CD4-positive, alpha-beta T cell (primary cell): ENCODE data around the gene CDK9. TPM values are rescaled to one million over a fixed set of nuclear protein-coding genes. Genes with fewer than 3 reads are reported as not detected.

Experiments used
- ATAC-seq: fragments of 200-7000 bp; cut with Tn5 transposase; one replicate; pipeline ENCODE4 v1.10.0; 2022; ENCODE audit warnings: mild to moderate bottlenecking; ENCODE audit not compliant: poor library complexity
- CTCF ChIA-PET: fragments of 350-600 bp; sonication (Branson Sonifier 250); formaldehyde crosslinking; loops from one replicate; lab custom pipeline; 2021; ENCODE audit warnings: antibody characterized with exemption, inconsistent platforms; lab: Charles Lee
- POLR2A ChIA-PET: fragments of 350-600 bp; sonication (Branson Sonifier 250); formaldehyde crosslinking; loops from one replicate; lab custom pipeline; 2021; ENCODE audit warnings: antibody characterized with exemption, inconsistent platforms; lab: Charles Lee
- DNase-seq, 14 experiments: peaks; one replicate each; pipeline ENCODE4 v3.0.0-alpha.2; 2013 to 2020; ENCODE audit warnings: mixed read lengths in 2 of 14
- H3K27ac ChIP-seq, 2 donors: one replicate each; pipeline versions ENCODE4 v1.5.1 to v1.7.0; 2013; ENCODE audit warnings: low read length in 2 of 2, low read depth in 1 of 2, mild to moderate bottlenecking in 1 of 2
- H3K27me3 ChIP-seq, 2 experiments: 1 replicate in 1 of 2; 2 replicates in 1 of 2; pipeline versions ENCODE4 v1.6.1 to v1.7.0; 2013; ENCODE audit warnings: low read length in 2 of 2, control low read depth in 1 of 2, mild to moderate bottlenecking in 1 of 2, moderate library complexity in 1 of 2; ENCODE audit not compliant: insufficient read depth in 2 of 2, control insufficient read depth in 1 of 2
- H3K36me3 ChIP-seq: one replicate; pipeline ENCODE4 v1.6.1; 2013; ENCODE audit warnings: low read length, control low read depth; ENCODE audit not compliant: insufficient read depth
- H3K4me1 ChIP-seq: one replicate; pipeline ENCODE4 v1.6.1; 2013; ENCODE audit warnings: low read length, control low read depth; ENCODE audit not compliant: insufficient read depth
- H3K4me3 ChIP-seq: one replicate; pipeline ENCODE4 v1.5.1; 2013; ENCODE audit warnings: mild to moderate bottlenecking, low read length, moderate library complexity
- H3K9me3 ChIP-seq, 2 experiments: 1 replicate in 1 of 2; 2 replicates in 1 of 2; pipeline versions ENCODE4 v1.6.1 to v1.7.0; 2013; ENCODE audit warnings: low read length in 2 of 2, mild to moderate bottlenecking in 2 of 2, control low read depth in 1 of 2, moderate library complexity in 1 of 2; ENCODE audit not compliant: control insufficient read depth in 1 of 2, insufficient read depth in 1 of 2
- H3K27ac Mint-ChIP-seq: one replicate; pipeline ENCODE4 v1.8.0; 2020; ENCODE audit warnings: mixed read lengths
- H3K27me3 Mint-ChIP-seq: one replicate; pipeline ENCODE4 v1.8.0; 2021; ENCODE audit warnings: mixed read lengths
- H3K36me3 Mint-ChIP-seq: one replicate; pipeline ENCODE4 v1.8.0; 2021; ENCODE audit warnings: low read depth, mixed read lengths
- H3K4me1 Mint-ChIP-seq: one replicate; pipeline ENCODE4 v1.8.0; 2021; ENCODE audit warnings: low read depth, mixed read lengths
- H3K4me3 Mint-ChIP-seq: one replicate; pipeline ENCODE4 v1.8.0; 2020; ENCODE audit warnings: mild to moderate bottlenecking, mixed read lengths
- H3K9me3 Mint-ChIP-seq: one replicate; pipeline ENCODE4 v1.8.0; 2020; ENCODE audit warnings: mixed read lengths
- intact Hi-C, 2 experiments: fragments of 100-400 bp; cut with DNase I in 1 of 2; cut with micrococcal nuclease in 1 of 2; formaldehyde crosslinking; loops; one replicate each; pipeline versions ENCODE4 v1.15.1 to v1.9.0; 2023 to 2025; cut with DNase I, micrococcal nuclease
- total RNA-seq, 174 experiments: library from RNA in 2 of 174; stranded (reverse) in 2 of 174; gene quantifications; one replicate each; pipeline ENCODE4 v1.2.3 and lab custom pipeline; 2021 to 2026
- TF ChIP-seq, protein P1 (sequence below): fragments of 200-600 bp; IDR thresholded peaks from one replicate; pipeline ENCODE4 v1.8.0; 2022; ENCODE audit warnings: antibody characterized with exemption, mild to moderate bottlenecking

CDK9 gene
- total RNA-seq, 2 experiments from 2014 or later = 117 to 121 TPM

DNA sequence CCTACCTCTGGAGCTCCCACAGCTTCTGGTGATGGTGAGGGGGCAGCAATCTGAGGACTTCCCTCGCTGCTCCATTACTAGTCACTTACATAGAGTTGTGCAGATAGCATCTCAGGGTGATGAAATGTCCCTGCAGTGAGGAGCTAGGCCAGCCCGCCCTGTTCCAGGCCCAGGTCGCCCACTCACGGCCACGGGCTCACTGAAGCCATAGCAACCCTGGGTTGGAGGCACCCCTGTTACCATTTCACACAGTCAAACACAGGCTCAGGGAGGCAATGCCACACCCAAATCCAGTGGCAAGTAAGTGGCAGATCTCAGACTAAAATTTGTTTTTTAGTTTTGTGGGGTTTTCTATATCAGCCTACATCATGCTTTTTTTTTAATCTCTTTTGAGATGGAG lies 27.0 kb upstream of the CDK9 start:
- Histone ChIP-seq H3K27ac (no peak overlapping the region), H3K4me1 (peaks cover 25% of the 10 kb centered on the region), H3K9me3 (no peaks in the 10 kb centered on the region), H3K4me3 (no peak overlapping the region), H3K27me3 (no peaks in the 10 kb centered on the region), H3K36me3 (peaks cover 74% of the 10 kb centered on the region)
- H3K4me1 Mint-ChIP-seq = peaks cover 21% of the 10 kb centered on the region
- H3K4me3 Mint-ChIP-seq = no peak overlapping the region
- no peaks in the 10 kb centered on the region for H3K27me3 Mint-ChIP-seq
- no peaks in the 10 kb centered on the region for H3K9me3 Mint-ChIP-seq
- ATAC-seq = no peak
- ChIA-PET POLR2A (no interaction called here), CTCF (no interaction called here)
- no peak for DNase-seq
- intact Hi-C loops = no loop called here
- TF ChIP-seq, protein P1, sequence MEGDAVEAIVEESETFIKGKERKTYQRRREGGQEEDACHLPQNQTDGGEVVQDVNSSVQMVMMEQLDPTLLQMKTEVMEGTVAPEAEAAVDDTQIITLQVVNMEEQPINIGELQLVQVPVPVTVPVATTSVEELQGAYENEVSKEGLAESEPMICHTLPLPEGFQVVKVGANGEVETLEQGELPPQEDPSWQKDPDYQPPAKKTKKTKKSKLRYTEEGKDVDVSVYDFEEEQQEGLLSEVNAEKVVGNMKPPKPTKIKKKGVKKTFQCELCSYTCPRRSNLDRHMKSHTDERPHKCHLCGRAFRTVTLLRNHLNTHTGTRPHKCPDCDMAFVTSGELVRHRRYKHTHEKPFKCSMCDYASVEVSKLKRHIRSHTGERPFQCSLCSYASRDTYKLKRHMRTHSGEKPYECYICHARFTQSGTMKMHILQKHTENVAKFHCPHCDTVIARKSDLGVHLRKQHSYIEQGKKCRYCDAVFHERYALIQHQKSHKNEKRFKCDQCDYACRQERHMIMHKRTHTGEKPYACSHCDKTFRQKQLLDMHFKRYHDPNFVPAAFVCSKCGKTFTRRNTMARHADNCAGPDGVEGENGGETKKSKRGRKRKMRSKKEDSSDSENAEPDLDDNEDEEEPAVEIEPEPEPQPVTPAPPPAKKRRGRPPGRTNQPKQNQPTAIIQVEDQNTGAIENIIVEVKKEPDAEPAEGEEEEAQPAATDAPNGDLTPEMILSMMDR = no peak
- peaks cover 40% of the 10 kb centered on the region for H3K36me3 Mint-ChIP-seq
- H3K27ac Mint-ChIP-seq = peak overlapping the region; percentile 21

DNA sequence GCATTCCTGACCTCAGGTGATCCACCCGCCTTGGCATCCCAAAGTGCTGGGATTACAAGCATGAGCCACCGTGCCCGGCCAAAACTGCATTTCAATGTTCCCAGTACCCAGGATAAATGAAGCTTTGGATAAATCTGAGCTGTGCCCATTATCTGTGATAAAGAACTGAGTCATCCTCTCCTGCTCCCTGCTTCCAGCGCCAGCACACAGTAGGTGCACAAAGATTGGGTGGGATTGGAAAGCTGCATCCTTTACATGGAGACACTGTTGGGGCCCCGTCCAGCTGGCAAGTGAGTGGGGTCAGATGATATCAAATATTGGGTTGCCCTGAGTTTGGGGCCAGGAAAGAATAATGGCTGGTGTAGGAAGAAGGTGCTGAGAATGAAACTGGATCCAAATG lies 24.8 kb upstream of the CDK9 start:
- TF ChIP-seq, protein P1 = no peak
- no peak overlapping the region for H3K27ac Mint-ChIP-seq
- H3K4me1 Mint-ChIP-seq = peaks cover 40% of the 10 kb centered on the region
- Histone ChIP-seq H3K27me3 (no peaks in the 10 kb centered on the region), H3K36me3 (peaks cover 84% of the 10 kb centered on the region), H3K9me3 (no peaks in the 10 kb centered on the region), H3K4me1 (peaks cover 42% of the 10 kb centered on the region), H3K4me3 (no peak overlapping the region), H3K27ac (no peak overlapping the region)
- ChIA-PET CTCF (interaction anchor here (0.6 kb wide), 1 partner anchor 9 kb away, joined by 3 read pairs; no protein-coding TSS in a partner anchor), POLR2A (interaction anchor here (1.2 to 1.5 kb wide), 2 partner anchors 10 to 24 kb away, joined by 3 to 4 read pairs; no protein-coding TSS in a partner anchor)
- no peaks in the 10 kb centered on the region for H3K27me3 Mint-ChIP-seq
- DNase-seq (no peak), ATAC-seq (no peak)
- H3K36me3 Mint-ChIP-seq = peaks cover 63% of the 10 kb centered on the region
- intact Hi-C loops = no loop called here
- no peaks in the 10 kb centered on the region for H3K9me3 Mint-ChIP-seq
- no peak overlapping the region for H3K4me3 Mint-ChIP-seq

DNA sequence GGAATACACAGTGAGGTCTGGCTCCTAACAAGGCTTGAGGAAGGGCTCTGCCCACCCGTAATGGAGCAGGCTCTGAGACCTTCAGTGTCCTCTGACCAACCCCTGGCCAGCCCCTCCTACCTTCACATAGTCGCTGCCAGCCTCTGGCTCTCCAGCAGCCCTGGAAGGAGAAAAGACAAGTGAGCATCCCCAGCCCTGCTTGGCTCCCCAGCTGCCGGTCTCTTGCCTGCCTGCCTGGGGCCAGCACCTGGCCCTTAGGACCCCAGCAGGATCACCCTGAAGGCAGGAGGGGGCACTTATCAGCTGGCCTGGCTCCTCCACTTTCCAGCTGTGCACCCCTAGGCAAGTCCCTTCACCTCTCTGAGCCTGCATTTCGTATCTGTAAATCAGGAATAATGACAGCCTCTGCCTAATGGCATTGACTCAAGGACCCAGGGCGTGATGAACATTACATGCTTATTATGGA lies 24.3 kb upstream of the CDK9 start:
- ATAC-seq (no peak), DNase-seq (no peak)
- Mint-ChIP-seq H3K9me3 (no peaks in the 10 kb centered on the region), H3K27ac (no peak overlapping the region), H3K27me3 (no peaks in the 10 kb centered on the region), H3K4me3 (no peak overlapping the region), H3K36me3 (peaks cover 67% of the 10 kb centered on the region), H3K4me1 (peaks cover 44% of the 10 kb centered on the region)
- Histone ChIP-seq H3K27ac (no peak overlapping the region), H3K9me3 (no peaks in the 10 kb centered on the region), H3K27me3 (no peaks in the 10 kb centered on the region), H3K36me3 (peaks cover 83% of the 10 kb centered on the region), H3K4me3 (no peak overlapping the region), H3K4me1 (peaks cover 47% of the 10 kb centered on the region)
- CTCF ChIA-PET = interaction anchor here (3.6 kb wide), 1 partner anchor 27 kb away, joined by 13 read pairs; the partner anchor contains the start of gene TOR2A
- intact Hi-C loops = no loop called here
- POLR2A ChIA-PET = interaction anchor here (1.2 to 1.5 kb wide), 2 partner anchors 9 to 23 kb away, joined by 3 to 4 read pairs; no protein-coding TSS in a partner anchor
- TF ChIP-seq, protein P1 = no peak
